ENCODE measurements around the gene EXOSC10. TPM values are rescaled to one million over a fixed set of nuclear protein-coding genes. Genes with fewer than 3 reads are reported as not detected.

Gene EXOSC10
- total and polyA plus RNA-seq, 9 of the 15 experiments (the other 6 are each of a cell fraction or from before 2014, with no cell fraction given) = 23.4 to 150 (median 105) TPM

DNA sequence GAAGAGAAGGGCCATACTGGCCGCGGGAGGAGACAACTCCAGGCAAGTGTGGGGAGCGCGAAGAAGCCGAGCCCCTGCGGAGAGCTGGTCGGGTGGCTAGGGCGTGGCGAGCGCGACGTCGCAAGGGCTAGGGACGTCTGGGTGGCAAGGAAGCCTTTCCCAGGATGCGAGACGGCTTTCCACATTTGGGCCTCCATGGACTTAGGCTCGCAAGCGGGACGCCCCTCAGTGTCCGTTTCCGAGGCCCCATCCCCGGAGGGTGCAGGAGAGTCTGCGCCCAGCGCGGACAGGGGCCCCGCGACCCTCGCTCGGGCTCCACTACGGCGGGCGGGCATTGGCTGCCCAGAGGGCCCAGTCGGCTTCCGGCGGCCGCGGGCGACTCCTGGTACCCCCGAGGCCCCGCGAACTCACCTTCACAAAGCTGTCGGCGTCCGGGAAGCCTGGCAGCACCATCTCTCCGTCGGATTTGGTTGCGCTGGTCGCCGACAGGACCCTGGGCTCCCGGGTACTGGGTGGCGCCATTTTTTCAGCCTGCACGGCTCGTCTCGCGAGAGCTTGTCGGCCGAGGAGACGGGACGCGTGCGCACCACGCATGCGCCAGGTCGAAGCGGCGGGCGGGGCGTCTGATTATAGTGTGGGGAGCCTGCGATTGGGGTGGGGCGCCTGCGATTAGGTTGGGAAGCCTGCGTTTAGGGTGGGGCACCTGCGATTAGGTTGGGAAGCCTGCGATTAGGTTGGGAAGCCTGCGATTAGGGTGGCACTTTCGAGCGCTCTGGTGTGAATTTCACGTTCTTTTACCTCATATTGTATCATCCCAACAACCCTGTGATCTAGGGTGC, at the start of gene EXOSC10 (continued):
- TF ChIP-seq RREB1 (CRISPR knock-in tag; IDR thresholded peaks at IDR 0.05) (peak; percentile 41; the same call in 1 of the 2 replicates), CHD7 (IDR thresholded peaks at IDR 0.05; ENCODE audit: low read depth, low read length) (no peak), BDP1 (IDR thresholded peaks at IDR 0.05; ENCODE audit: insufficient read depth, insufficient read length) (no peak)

All from K562 (cell line).